Measurements from ENCODE around the gene ZNF154.
A peak's percentile ranks its signal among the peaks of the same experiment; 100 is the strongest.
"Not testable (repeated sequence)": the region's sequence is repeated elsewhere in the genome, so short reads cannot be mapped to it uniquely, and the experiment has no call there.

The ZNF154 gene

GRCh38 chr19:57708641-57709361 lies at the start of gene ZNF154:
TSS of gene ZNF154 (minus strand) at chr19:57709204. CDS start at chr19:57708971, 233 bp downstream.
- peak; percentile 17 for DNase-seq

GRCh38 chr19:57757941-57758340 lies 48.9 kb upstream of the ZNF154 start:
- DNase-seq = no peak

- DNase-seq = no peak
Measured at GRCh38 chr19:57755031-57755430, 46.0 kb upstream of the ZNF154 start.

- no peak for DNase-seq
Measured at GRCh38 chr19:57754091-57754673, 45.2 kb upstream of the ZNF154 start.

GRCh38 chr19:57748029-57748428 lies 39.0 kb upstream of the ZNF154 start:
- DNase-seq = no peak

- no peak for DNase-seq
Measured at GRCh38 chr19:57747472-57747807, 38.4 kb upstream of the ZNF154 start.

- DNase-seq = peak; percentile 92
Measured at GRCh38 chr19:57746580-57747471, 37.8 kb upstream of the ZNF154 start, which contains the start of gene ZNF776. TSS of gene ZNF776 (plus strand) at chr19:57746815. CDS start at chr19:57747059, 244 bp downstream.

- not testable (repeated sequence) for DNase-seq
Measured at GRCh38 chr19:57738770-57739169, 29.8 kb upstream of the ZNF154 start.

GRCh38 chr19:57738320-57738719 lies 29.3 kb upstream of the ZNF154 start:
- not testable (repeated sequence) for DNase-seq

GRCh38 chr19:57720878-57721277 lies 11.9 kb upstream of the ZNF154 start:
- DNase-seq = no peak

GRCh38 chr19:57719901-57720519 lies 11.0 kb upstream of the ZNF154 start:
- DNase-seq = no peak

GRCh38 chr19:57719424-57719823 lies 10.4 kb upstream of the ZNF154 start:
- DNase-seq = no peak

- DNase-seq = no peak
Measured at GRCh38 chr19:57712222-57712621, 3.2 kb upstream of the ZNF154 start.

- no peak for DNase-seq
Measured at GRCh38 chr19:57709616-57710015, 612 bp upstream of the ZNF154 start.

GRCh38 chr19:57706346-57706745 lies 2.7 kb downstream of the ZNF154 start:
- DNase-seq = no peak

GRCh38 chr19:57701625-57702024 lies 7.4 kb downstream of the ZNF154 start:
- DNase-seq = no peak

- DNase-seq = no peak
Measured at GRCh38 chr19:57689750-57690149, 19.3 kb downstream of the ZNF154 start.

- DNase-seq = no peak
Measured at GRCh38 chr19:57688011-57688763, 20.8 kb downstream of the ZNF154 start.

- no peak for DNase-seq
Measured at GRCh38 chr19:57687363-57688010, 21.5 kb downstream of the ZNF154 start.

- DNase-seq = no peak
Measured at GRCh38 chr19:57686727-57687126, 22.3 kb downstream of the ZNF154 start.

- no peak for DNase-seq
Measured at GRCh38 chr19:57682226-57682766, 26.7 kb downstream of the ZNF154 start.

GRCh38 chr19:57675881-57676280 lies 33.1 kb downstream of the ZNF154 start:
- no peak for DNase-seq
